HAP-1 (cell line): ENCODE measurements around the gene STX3.

ENCODE experiments used
- DNase-seq, 2 experiments: peaks; one replicate each; pipeline ENCODE4 v3.0.0-alpha.2; 2016 to 2020; ENCODE audit warnings: low spot score in 2 of 2
- H3K27me3 ChIP-seq: fragments of 250-450 bp; sonication (Bioruptor Pico); 2 replicates; pipeline ENCODE4 v1.5.1; 2020; ENCODE audit warnings: low read depth, mild to moderate bottlenecking, moderate library complexity
- H3K36me3 ChIP-seq: fragments of 250-450 bp; sonication (Bioruptor Pico); replicated peaks from 2 replicates; pipeline ENCODE4 v1.5.1; 2020; ENCODE audit warnings: mild to moderate bottlenecking
- H3K4me1 ChIP-seq: fragments of 250-450 bp; sonication (Bioruptor Pico); 2 replicates; pipeline ENCODE4 v1.5.1; 2020; ENCODE audit warnings: mild to moderate bottlenecking
- H3K4me3 ChIP-seq: fragments of 250-450 bp; sonication (Bioruptor Pico); 2 replicates; pipeline ENCODE4 v1.5.1; 2020; ENCODE audit warnings: mild to moderate bottlenecking, moderate library complexity
- H3K9me3 ChIP-seq: fragments of 250-450 bp; sonication (Bioruptor Pico); 2 replicates; pipeline ENCODE4 v1.5.1; 2020; ENCODE audit warnings: mild to moderate bottlenecking, moderate library complexity
- in situ Hi-C: fragments of 300-500 bp; cut with MboI; formaldehyde crosslinking; loops from 3 replicates; pipeline ENCODE4 v1.14.3; 2020; ENCODE audit warnings: low sequenced_read_pairs, inconsistent platforms, mixed read lengths

STX3 gene

DNA sequence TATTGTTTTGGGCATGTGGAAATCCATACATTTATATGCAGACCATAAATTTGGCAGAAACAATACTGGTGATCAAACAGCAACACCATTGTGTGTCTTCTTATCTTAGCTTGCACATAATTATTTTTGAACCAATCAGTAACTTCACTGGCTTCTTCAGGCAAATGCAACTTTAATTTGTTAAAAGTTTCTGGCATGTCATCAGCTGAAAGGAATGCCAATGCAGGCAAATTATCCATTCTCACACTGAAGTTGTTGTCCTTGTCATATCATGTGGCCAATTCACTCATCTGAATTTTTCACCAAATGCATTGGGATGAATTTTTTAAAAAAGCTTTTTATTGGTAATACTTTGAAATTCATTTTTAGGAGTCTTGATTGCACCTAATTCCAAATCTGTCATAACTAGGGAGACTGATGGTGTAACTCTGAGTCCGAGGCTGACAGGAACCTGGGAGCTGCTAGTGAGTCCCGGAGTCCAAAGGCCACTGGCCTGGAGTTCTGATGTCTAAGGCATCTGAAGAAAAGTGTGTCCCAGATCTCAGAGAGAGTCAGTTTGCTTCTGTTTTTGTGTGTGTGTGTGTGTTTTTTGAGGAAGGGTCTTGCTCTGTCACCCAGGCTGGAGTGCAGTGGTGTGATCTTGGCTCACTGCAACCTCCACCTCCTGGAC, 24.1 kb upstream of the STX3 start:
- no peaks in the 10 kb centered on the region for H3K9me3 ChIP-seq
- H3K4me1 ChIP-seq = no peaks in the 10 kb centered on the region
- H3K36me3 ChIP-seq = no peaks in the 10 kb centered on the region
- H3K4me3 ChIP-seq = no peak overlapping the region
- H3K27me3 ChIP-seq = no peaks in the 10 kb centered on the region
- in situ Hi-C loops = no loop called here
- DNase-seq = no peak

DNA sequence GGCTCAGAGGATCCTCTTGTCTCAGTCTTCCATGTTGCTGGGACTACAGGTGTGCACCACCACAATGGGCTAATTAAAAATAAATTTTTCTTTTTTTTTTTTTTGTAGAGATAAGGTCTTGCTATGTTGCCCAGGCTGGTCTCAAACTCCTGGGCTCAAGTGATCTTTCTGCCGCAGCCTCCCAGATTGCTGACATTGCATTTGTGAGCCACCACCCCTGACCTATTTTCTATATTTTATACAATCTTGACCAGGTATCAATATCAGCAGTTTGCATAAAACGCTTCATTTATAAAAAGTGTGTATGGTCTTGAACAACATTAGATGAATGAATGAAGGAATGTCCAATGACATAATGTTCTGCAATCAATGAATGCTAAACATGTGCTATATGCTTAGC, 9.1 kb upstream of the STX3 start:
- Histone ChIP-seq H3K9me3 (no peaks in the 10 kb centered on the region), H3K4me1 (no peaks in the 10 kb centered on the region), H3K27me3 (no peaks in the 10 kb centered on the region), H3K36me3 (no peaks in the 10 kb centered on the region), H3K4me3 (no peak overlapping the region)
- DNase-seq = no peak
- in situ Hi-C loops = no loop called here

GRCh38 chr11:59753650-59754493, 1.3 kb upstream of the STX3 start:
- H3K27me3 ChIP-seq = no peaks in the 10 kb centered on the region
- no peaks in the 10 kb centered on the region for H3K9me3 ChIP-seq
- peaks cover 8% of the 10 kb centered on the region for H3K4me1 ChIP-seq
- in situ Hi-C loops = loop anchor here (10.0 to 25.0 kb wide), 3 partner anchors 51 to 192 kb away; no protein-coding TSS in a partner anchor
- peak; percentile 54 to 92 for DNase-seq
- no peaks in the 10 kb centered on the region; the same call in 1 of the 2 replicates for H3K36me3 ChIP-seq
- peak overlapping the region; percentile 70 for H3K4me3 ChIP-seq

- Histone ChIP-seq H3K4me1 (peaks cover 8% of the 10 kb centered on the region), H3K27me3 (no peaks in the 10 kb centered on the region), H3K9me3 (no peaks in the 10 kb centered on the region), H3K4me3 (peak overlapping the region; percentile 70), H3K36me3 (no peaks in the 10 kb centered on the region; the same call in 1 of the 2 replicates)
- in situ Hi-C loops = loop anchor here (10.0 to 25.0 kb wide), 3 partner anchors 50 to 192 kb away; no protein-coding TSS in a partner anchor
- DNase-seq = peak in 1 of 2 experiments; percentile 39
Observed at GRCh38 chr11:59754494-59754858, 700 bp upstream of the STX3 start.

GRCh38 chr11:59755701-59756557, 753 bp downstream of the STX3 start:
- Histone ChIP-seq H3K36me3 (no peaks in the 10 kb centered on the region; the same call in 1 of the 2 replicates), H3K9me3 (no peaks in the 10 kb centered on the region), H3K4me1 (peaks cover 8% of the 10 kb centered on the region), H3K27me3 (no peaks in the 10 kb centered on the region), H3K4me3 (peak overlapping the region; percentile 70)
- in situ Hi-C loops = loop anchor here (10.0 to 25.0 kb wide), 3 partner anchors 49 to 194 kb away; no protein-coding TSS in a partner anchor
- DNase-seq = peak in 1 of 2 experiments; percentile 64

DNA sequence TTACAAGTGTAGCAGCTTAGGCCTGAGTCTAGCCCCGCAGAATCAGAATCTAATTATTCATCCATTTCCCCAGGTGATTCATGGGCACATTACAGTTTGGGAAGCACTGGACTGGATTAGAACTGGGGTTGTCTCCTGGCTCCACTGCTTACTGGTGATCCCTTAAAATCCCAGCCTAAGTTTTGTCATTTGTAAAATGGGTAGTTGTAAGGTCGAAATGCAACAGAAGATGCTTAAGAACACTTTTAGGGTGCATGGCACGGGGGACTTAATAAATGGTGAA, 1.3 kb downstream of the STX3 start:
- DNase-seq = no peak
- Histone ChIP-seq H3K9me3 (no peaks in the 10 kb centered on the region), H3K36me3 (no peaks in the 10 kb centered on the region; the same call in 1 of the 2 replicates), H3K4me3 (peak overlapping the region; percentile 70), H3K27me3 (no peaks in the 10 kb centered on the region), H3K4me1 (peaks cover 8% of the 10 kb centered on the region)
- in situ Hi-C loops = loop anchor here (10.0 to 25.0 kb wide), 3 partner anchors 48 to 194 kb away; no protein-coding TSS in a partner anchor

DNA sequence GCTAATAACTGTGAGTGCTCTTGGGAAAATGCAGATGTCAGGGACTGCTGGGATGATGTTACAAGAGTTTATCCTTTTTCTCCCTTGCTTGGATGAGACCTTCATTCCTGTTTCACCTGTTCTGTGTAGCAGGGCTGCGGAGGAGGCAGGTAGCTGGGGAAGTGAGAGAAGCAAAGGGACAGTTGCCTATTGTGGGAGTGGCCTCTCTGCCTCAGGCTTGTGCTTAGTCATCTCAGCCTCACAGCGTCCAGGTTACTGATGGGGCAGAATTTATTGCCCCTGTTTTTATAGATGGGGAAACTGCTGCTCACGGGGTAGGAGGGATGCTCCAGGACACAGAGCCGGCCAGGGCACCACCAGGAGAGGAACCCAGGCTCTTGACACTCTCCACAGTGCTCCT, 1.7 kb downstream of the STX3 start:
- Histone ChIP-seq H3K4me1 (peaks cover 8% of the 10 kb centered on the region), H3K4me3 (peak overlapping the region; percentile 70), H3K9me3 (no peaks in the 10 kb centered on the region), H3K27me3 (no peaks in the 10 kb centered on the region), H3K36me3 (no peaks in the 10 kb centered on the region; the same call in 1 of the 2 replicates)
- DNase-seq = peak in 1 of 2 experiments; percentile 8
- in situ Hi-C loops = loop anchor here (10.0 to 25.0 kb wide), 3 partner anchors 48 to 195 kb away; no protein-coding TSS in a partner anchor

- no peak for DNase-seq
- Histone ChIP-seq H3K4me1 (peaks cover 8% of the 10 kb centered on the region), H3K4me3 (no peak overlapping the region), H3K36me3 (no peaks in the 10 kb centered on the region; the same call in 1 of the 2 replicates), H3K27me3 (no peaks in the 10 kb centered on the region), H3K9me3 (no peaks in the 10 kb centered on the region)
- in situ Hi-C loops = loop anchor here (10.0 to 25.0 kb wide), 3 partner anchors 46 to 196 kb away; no protein-coding TSS in a partner anchor
Observed at GRCh38 chr11:59758401-59759037, 3.3 kb downstream of the STX3 start.

GRCh38 chr11:59759900-59760299, 4.7 kb downstream of the STX3 start:
- Histone ChIP-seq H3K4me1 (peaks cover 8% of the 10 kb centered on the region), H3K36me3 (no peaks in the 10 kb centered on the region; the same call in 1 of the 2 replicates), H3K4me3 (no peak overlapping the region), H3K27me3 (no peaks in the 10 kb centered on the region), H3K9me3 (no peaks in the 10 kb centered on the region)
- DNase-seq = peak in 1 of 2 experiments; percentile 14
- in situ Hi-C loops = loop anchor here (10.0 to 25.0 kb wide), 3 partner anchors 45 to 198 kb away; no protein-coding TSS in a partner anchor

DNA sequence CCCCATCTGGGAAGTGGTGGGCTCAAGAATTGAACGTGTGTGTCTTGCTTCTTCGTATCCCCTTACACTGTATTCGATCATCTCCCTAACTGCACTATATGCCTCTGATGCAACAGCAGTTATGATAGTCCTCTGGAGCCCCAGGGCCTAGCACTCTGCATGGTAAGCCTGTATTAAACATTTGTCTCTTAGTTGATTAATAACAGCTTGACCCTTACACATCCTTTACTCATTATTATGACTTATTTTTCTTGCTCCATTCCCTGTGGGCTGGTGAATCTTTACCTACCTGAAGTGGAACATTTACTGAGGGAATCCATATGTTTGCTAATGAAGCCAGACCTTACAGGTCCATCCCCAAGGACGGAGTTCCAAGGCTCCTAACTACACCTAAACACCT, 5.6 kb downstream of the STX3 start:
- in situ Hi-C loops = loop anchor here (25.0 kb wide), 1 partner anchor 198 kb away; no protein-coding TSS in a partner anchor
- H3K27me3 ChIP-seq = no peaks in the 10 kb centered on the region
- no peaks in the 10 kb centered on the region for H3K9me3 ChIP-seq
- DNase-seq = no peak
- H3K36me3 ChIP-seq = no peaks in the 10 kb centered on the region; the same call in 1 of the 2 replicates
- H3K4me3 ChIP-seq = no peak overlapping the region
- peaks cover 8% of the 10 kb centered on the region for H3K4me1 ChIP-seq

DNA sequence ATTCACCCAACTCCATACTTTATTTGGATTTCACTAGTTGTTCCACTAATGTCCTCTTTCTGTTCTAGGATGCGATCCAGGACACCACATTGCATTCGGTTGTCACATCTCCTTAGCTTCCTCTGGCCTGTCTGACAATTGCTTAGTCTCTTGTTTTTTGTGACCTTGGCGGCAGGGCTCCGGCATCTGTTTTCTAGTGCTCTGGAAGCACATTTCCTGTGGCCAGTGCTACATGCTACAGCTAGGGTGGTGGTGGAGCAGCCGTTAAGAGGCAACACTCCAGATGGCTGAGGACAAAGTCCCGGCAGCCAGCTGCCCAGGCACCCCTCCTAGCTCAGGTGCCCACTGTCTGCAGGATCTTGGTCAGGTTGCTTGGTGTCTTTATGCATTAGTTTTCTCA, 6.8 kb downstream of the STX3 start:
- in situ Hi-C loops = loop anchor here (25.0 kb wide), 1 partner anchor 200 kb away; no protein-coding TSS in a partner anchor

DNA sequence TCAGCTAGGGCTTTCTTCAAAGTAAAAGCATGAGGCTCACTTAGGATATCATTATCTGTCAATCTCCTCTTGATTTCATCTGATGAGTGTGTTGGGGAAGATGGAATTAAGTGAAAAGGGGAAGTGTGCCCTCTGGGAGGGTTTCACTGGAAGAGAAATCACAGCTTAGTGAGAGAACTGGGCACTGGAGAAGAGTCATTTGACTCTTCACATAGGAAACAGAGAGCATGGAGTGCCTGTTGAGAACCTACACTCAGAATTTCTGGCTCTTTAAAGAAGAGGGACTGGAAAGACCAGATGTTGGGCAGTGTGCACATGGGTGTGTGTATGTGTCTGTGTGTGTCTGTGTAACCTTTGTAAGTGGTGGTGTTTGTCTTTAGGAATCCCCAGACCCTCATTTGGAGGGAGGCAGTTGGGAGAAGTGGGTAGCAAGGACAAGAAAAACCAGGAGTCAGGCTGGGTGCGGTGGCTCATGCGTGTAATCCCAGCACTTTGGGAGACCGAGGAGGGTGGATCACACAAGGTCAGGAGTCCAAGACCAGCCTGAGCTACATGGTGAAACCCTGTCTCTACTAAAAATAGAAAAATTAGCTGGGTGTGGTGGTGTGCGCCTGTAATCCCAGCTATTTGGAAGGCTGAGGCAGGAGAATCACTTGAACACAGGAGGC, 10.0 kb downstream of the STX3 start:
- DNase-seq = no peak
- in situ Hi-C loops = loop anchor here (25.0 kb wide), 1 partner anchor 203 kb away; no protein-coding TSS in a partner anchor
- no peaks in the 10 kb centered on the region for H3K4me1 ChIP-seq

More for the DNA sequence above, 6.8 kb downstream of the STX3 start:
- no peak overlapping the region for H3K4me3 ChIP-seq
- no peaks in the 10 kb centered on the region; the same call in 1 of the 2 replicates for H3K36me3 ChIP-seq
- H3K9me3 ChIP-seq = no peaks in the 10 kb centered on the region
- DNase-seq = no peak
- H3K4me1 ChIP-seq = no peaks in the 10 kb centered on the region
- H3K27me3 ChIP-seq = no peaks in the 10 kb centered on the region

More for the DNA sequence above, 10.0 kb downstream of the STX3 start:
- H3K36me3 ChIP-seq = no peaks in the 10 kb centered on the region
- H3K4me3 ChIP-seq = no peak overlapping the region
- H3K27me3 ChIP-seq = no peaks in the 10 kb centered on the region
- H3K9me3 ChIP-seq = no peaks in the 10 kb centered on the region
